Right cardiac atrium (tissue), 5 donors: Measurements from ENCODE around the gene MACF1. TPM values are rescaled to one million over a fixed set of nuclear protein-coding genes. Genes with fewer than 3 reads are reported as not detected.
A peak's percentile ranks its signal among the peaks of the same experiment; 100 is the strongest.

Source experiments
- ATAC-seq, 2 donors: fragments of 200-7000 bp; cut with Tn5 transposase; one replicate each; pipeline versions ENCODE4 v1.8.0 to v1.9.1; 2020; ENCODE audit warnings: moderate library complexity in 2 of 2, mild to moderate bottlenecking in 1 of 2
- DNase-seq, 3 donors: peaks; one replicate each; pipeline ENCODE4 v3.0.0-alpha.2; 2020
- H3K27ac ChIP-seq: one replicate; pipeline ENCODE4 v1.5.1; 2013; ENCODE audit warnings: mild to moderate bottlenecking, low read length, control low read depth, moderate library complexity
- H3K27me3 ChIP-seq: one replicate; pipeline ENCODE4 v1.6.1; 2013; ENCODE audit not compliant: control insufficient read depth, insufficient read depth
- H3K4me1 ChIP-seq: one replicate; pipeline ENCODE4 v1.6.1; 2013; ENCODE audit warnings: low read length; ENCODE audit not compliant: control insufficient read depth, insufficient read depth
- H3K4me3 ChIP-seq: one replicate; pipeline ENCODE4 v1.5.1; 2013; ENCODE audit warnings: low read length, control low read depth
- H3K9me3 ChIP-seq: one replicate; pipeline ENCODE4 v1.6.1; 2013; ENCODE audit warnings: low read length; ENCODE audit not compliant: control insufficient read depth
- WGBS: extraction: QIAGEN DNeasy Blood & Tissue Kit; methylation state at CpG from one replicate; pipeline ENCODE4 v1.1.7; 2013; 5-methylcytosine and 5-hydroxymethylcytosine counted together
- intact Hi-C, 4 donors: fragments of 100-400 bp; cut with DNase I; formaldehyde crosslinking; loops; one replicate each; pipeline versions ENCODE4 v1.11.0 to v1.14.0; 2022 to 2023
- polyA plus RNA-seq: library from polyadenylated mRNA; stranded (reverse); fragments of 200-250 nt; gene quantifications from one replicate; pipeline ENCODE4 v1.2.3, GENCODE V29; 2013
- total RNA-seq, 4 donors: library from RNA; stranded (reverse); fragmentation: NEBNext Ultra II Directional; extraction: Animal tissue kit (Norgen Biotek cat#: 25700); gene quantifications; one replicate each; pipeline ENCODE4 v1.2.1, GENCODE V29; 2021
- donor health status: healthy with polysubstance abuse.
- donor health status: DM: no; HTN: yes; CAD: no.
- donor health status: DM: no; HTN: no; CAD: no.
- donor health status: DM: no; HTN: yes; CAD: no; lungs with severe emphysema.
- donor health status: DM: yes; HTN: yes; CAD: no.

MACF1 gene
- total and polyA plus RNA-seq, 5 donors: 145 to 359 (median 316) TPM

DNA sequence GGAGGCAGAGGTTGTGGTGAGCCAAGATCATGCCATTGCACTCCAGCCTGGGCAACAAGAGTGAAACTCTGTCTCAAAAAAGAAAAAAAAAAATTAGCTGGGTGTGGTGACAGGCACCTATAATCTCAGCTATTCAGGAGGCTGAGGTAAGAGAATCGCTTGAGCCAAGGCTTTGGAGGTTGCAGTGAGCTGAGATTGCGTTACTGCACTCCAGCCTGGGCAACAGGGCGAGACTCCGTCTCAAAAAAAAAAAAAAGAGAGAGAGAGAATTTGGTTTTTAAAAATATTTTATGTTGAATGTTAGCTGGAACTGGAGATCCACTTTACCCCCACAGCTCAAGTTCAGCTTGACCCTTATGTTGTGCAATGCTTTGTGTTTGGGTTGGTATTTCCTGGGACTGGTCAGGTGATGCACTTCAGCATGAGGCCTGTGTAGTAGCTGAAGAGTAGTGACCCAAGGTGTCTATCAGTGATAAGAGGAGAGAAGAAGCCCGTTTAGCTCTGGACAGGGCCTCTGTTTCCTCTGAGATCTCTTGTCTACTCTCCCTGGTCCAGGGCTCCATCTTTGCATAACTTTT is 36.8 kb upstream of the MACF1 start:
- no peak for ATAC-seq

DNA sequence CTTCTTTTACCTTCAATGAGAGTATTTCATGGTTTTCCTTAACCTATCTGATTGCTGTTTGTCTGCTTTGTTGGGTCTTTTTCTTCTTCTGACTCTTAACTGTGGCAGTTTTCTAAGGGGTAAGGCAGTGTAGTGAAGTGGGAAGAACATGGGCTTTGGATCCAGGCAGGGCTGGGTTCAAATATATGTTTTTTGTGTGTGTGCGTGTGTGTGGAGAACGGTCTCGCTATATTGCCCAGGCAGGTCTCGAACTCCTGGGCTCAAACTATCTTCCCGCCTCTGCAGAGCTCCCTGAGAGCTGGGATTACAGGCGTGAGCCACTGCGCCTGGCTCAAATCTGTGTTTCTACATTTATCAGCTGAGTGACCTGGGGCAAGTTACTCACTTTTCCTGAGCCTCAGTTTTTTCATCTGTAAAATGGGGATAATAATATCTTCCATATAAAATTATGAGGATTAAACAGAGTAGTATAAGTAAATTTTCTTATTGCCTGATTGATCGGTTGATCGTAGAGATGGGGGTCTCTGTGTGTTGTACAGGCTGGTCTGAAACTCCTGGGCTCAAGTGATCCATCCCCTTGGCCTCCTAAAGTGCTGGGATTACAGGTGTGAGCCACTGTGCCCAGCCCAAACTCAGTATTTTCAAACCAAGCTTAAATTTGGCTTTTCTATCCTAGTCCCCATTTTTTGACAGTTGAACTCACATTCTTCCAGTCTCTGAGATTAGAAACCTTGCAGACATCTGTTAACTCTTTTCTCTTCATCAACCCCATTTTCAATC is 36.0 kb upstream of the MACF1 start:
- no peaks in the 10 kb centered on the region for H3K9me3 ChIP-seq
- ATAC-seq (no peak), DNase-seq (no peak)
- peaks cover 10% of the 10 kb centered on the region for H3K4me1 ChIP-seq
- H3K27ac ChIP-seq: no peak overlapping the region
- 98% methylated on average over 9 of the region's 9 CpGs for WGBS
- no peaks in the 10 kb centered on the region for H3K27me3 ChIP-seq
- intact Hi-C loops: loop anchor here in 1 of 4 donors (10.0 kb wide), 1 partner anchor 54 kb away; no protein-coding TSS in a partner anchor
- H3K4me3 ChIP-seq: no peak overlapping the region

More for the DNA sequence above, 36.8 kb upstream of the MACF1 start:
- no peak overlapping the region for H3K27ac ChIP-seq
- H3K27me3 ChIP-seq: no peaks in the 10 kb centered on the region
- no peak for DNase-seq
- H3K4me3 ChIP-seq: no peak overlapping the region
- intact Hi-C loops: loop anchor here in 1 of 4 donors (10.0 kb wide), 1 partner anchor 53 kb away; no protein-coding TSS in a partner anchor
- peaks cover 10% of the 10 kb centered on the region for H3K4me1 ChIP-seq
- H3K9me3 ChIP-seq: no peaks in the 10 kb centered on the region
- WGBS: 79% methylated on average over 5 of the region's 5 CpGs

DNA sequence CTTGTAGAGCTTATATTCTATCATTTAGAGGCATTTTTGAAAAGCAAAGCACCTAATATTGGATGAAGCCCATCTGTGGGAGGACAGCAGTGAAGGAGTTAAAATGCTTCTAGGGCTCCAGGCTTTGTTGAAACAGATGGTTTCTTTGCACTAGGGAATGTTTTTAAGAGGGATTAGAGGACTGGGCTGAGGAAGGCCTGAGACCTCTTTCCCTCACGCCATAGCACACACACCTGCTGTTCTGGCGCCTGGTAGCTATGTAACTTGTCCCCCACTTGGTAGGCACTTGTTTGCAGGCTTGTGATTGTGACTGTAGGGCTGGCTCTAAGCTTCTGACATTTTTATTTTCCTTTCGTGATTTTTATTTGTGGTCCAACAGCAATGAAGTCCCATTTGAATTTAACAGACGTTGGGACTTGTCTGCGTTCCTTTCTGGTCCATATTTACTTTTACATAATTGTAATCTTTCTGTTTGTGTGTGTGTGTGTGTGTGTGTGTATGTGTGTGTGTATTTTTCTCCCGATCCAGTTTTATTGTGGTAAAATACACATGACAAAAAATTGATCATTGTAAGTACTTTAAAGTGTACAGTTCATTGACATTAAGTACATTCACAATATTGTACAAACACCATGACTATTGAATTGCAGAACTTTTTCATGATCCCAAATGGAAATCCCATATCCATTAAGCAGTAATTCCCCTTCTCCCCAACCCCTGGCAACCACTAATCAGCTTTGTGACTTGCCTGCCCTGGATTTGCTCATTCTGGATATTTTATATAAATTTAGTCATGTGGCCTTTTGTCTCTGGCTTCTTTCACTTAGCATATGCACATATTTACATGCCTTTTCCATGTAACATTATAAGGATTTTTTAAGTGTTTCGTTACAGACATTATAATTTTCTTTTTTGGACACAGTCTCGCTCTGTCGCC is 33.5 kb upstream of the MACF1 start:
- no peak for DNase-seq
- ATAC-seq: no peak
- Histone ChIP-seq H3K27me3 (no peaks in the 10 kb centered on the region), H3K27ac (no peak overlapping the region), H3K9me3 (no peaks in the 10 kb centered on the region), H3K4me3 (no peak overlapping the region), H3K4me1 (peaks cover 11% of the 10 kb centered on the region)
- WGBS: 88% methylated on average over 9 of the region's 9 CpGs
- intact Hi-C loops: no loop called here

DNA sequence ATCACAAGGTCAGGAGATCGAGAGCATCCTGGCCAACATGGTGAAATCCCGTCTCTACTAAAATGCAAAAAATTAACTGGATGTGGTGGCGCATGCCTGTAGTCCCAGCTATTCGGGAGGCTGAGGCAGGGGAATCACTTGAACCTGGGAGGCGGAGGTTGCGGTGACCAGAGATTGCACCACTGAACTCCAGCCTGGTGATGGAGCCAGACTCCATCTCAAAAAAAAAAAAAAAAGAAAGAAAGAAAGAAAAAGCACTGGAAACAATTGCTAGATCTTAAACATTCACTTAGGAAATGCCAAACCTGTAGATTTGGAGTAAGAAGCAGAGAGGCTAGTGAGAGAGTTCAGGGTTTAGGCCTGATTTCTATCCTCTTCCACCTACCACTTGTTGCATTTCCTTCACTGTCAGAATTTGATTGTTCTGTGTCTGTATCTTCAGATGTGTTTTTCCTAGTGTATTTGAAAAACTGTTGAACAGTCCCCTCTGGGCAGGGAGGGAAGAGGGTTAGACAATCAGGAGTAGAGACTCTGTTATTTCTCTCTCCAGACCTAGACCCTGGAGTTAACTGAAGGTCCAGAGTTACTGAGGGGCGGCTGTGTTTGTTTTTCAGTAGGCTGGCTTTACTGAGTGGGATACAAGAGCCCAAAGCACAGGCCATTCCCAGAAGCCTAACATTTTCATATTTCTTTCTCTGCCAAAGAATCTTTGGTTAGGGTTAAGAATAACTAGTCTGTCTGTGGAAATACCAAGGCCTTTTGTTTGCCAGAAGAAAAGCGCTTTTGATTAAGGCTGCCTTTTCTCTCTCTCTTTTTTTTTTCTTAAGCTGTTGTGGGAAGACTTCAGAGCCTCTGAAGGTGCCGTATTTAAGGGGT is 31.1 kb upstream of the MACF1 start:
- Histone ChIP-seq H3K4me1 (peaks cover 11% of the 10 kb centered on the region), H3K27me3 (no peaks in the 10 kb centered on the region), H3K9me3 (no peaks in the 10 kb centered on the region), H3K27ac (no peak overlapping the region), H3K4me3 (no peak overlapping the region)
- ATAC-seq (peak; percentile 38 to 64), DNase-seq (no peak)
- 78% methylated on average over 9 of the region's 9 CpGs for WGBS
- intact Hi-C loops: no loop called here

DNA sequence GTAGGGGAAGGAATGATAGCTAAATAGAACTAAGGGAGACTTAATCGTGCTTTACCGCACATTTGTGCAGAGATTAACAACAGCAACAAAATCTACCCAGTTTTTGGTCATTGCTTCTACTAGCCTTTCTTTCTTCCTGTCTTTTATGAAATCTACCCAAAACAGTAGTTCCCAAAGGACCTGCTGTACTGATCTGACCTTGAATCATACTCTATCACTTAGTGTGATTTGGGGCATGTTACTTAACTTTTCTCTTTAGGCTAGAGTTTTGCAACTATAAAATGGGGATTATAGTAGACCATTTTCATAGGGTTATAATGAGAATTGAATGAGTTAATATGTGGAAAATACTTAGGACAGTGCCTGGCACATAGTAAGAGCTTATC is 30.5 kb upstream of the MACF1 start:
- no peak overlapping the region for H3K27ac ChIP-seq
- no peaks in the 10 kb centered on the region for H3K9me3 ChIP-seq
- H3K4me3 ChIP-seq: no peak overlapping the region
- intact Hi-C loops: no loop called here
- peaks cover 14% of the 10 kb centered on the region for H3K4me1 ChIP-seq
- no peaks in the 10 kb centered on the region for H3K27me3 ChIP-seq
- peak; percentile 47 to 54 for ATAC-seq
- 39% methylated on average over 2 of the region's 2 CpGs for WGBS
- no peak for DNase-seq

DNA sequence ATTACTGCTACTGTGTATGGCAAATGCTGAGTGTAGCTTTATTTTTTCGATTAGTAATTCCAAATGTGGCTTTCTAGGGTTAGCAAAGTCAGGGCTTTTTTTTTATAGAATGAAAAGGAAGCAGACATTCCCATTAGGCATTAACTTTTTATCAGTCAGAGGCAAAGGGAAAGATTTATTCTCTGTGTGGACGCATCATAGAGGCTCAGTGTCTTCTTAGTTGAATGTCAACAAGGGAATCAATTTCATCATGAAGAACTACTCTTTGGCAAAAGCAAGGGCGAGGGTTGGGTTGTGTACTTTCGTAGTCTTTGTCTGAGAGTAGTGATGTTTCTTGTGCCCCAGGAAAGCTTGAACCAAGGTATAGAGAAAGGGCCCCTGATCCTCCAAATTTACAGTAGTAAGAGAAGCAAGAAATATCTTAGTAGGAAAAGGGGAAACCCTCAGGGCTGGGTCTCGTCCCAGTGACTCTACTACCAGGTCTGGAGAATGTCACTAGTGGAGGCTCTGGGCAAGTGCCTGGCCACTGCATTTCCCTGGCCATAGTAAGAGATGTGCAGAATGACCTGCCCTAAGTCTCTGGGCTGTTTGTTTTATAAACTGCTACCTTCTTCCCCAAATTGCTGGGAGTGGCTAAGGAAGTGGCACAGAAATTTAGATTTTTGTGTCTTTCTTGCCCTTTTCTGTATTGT is 30.0 kb upstream of the MACF1 start:
- DNase-seq (no peak), ATAC-seq (no peak)
- intact Hi-C loops: no loop called here
- WGBS: 63% methylated on average over 5 of the region's 5 CpGs
- Histone ChIP-seq H3K27ac (peak overlapping the region; percentile 31), H3K27me3 (no peaks in the 10 kb centered on the region), H3K4me1 (peaks cover 14% of the 10 kb centered on the region), H3K9me3 (no peaks in the 10 kb centered on the region), H3K4me3 (no peak overlapping the region)

DNA sequence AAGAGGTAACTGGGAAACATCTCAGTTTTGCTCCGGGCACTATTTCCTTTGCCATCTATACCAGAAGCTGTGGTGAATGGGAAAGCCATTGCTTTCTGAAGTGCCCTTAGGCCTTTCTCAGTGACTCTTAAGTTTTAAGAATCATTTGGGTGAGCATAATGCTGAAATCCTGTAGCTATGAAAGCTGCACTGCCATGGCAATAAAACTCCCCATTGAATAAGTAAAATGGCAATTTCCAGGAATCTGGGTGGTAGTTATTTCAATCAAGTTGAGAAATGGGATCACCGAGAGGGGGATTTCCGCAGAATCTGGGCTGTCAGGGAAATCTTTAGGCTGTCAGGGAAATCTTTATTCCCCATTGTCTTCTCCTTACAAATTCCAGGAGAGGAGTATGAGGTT is 26.8 kb upstream of the MACF1 start:
- Histone ChIP-seq H3K27ac (no peak overlapping the region), H3K4me1 (peaks cover 14% of the 10 kb centered on the region), H3K4me3 (no peak overlapping the region), H3K27me3 (no peaks in the 10 kb centered on the region), H3K9me3 (no peaks in the 10 kb centered on the region)
- WGBS: 80% methylated on average over 3 of the region's 3 CpGs
- intact Hi-C loops: no loop called here
- DNase-seq (no peak), ATAC-seq (no peak)

DNA sequence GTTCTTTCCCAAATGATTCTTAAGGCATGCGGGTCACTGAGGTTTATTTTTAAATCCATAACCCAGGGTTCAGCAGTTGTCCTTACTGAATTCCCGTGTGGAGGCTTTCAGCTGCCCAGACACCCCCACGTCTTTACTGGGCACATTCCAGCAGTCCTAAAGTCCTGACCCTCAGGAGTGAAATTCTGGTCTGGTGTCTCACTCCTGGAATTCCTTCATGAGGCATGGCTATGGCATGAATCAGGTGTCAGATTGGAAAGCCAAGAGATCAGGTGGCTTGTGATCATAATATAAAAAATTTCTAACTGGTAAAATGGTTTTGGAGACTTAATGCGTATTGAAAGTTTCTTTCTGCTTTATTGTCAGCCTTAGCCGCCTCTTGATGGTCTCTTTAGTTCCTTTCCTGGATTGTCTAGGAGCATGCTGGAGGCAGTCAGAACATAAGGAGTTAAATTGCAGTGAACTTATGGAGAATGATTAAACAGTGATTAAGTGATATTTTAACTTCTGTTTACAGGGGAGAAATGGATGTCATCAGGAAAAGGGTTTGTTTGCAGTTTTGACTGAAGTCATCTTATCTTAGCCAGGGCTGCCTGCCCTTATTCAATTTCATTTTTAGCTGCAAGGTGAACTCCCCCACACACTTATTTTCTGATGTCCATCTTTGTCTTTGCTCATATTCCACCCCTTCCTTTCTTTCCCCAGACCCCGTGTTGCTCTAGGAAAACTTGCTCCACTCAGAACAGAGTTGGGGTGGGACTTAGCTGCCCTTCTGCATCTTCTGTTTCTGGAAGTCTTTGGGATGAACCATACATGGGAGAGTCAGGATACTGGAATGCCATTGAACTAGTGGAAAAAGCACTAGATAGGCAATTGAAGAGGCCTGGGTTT is 25.7 kb upstream of the MACF1 start:
- intact Hi-C loops: no loop called here
- Histone ChIP-seq H3K27me3 (no peaks in the 10 kb centered on the region), H3K4me3 (no peak overlapping the region), H3K27ac (peak overlapping the region; percentile 13), H3K9me3 (no peaks in the 10 kb centered on the region), H3K4me1 (peaks cover 13% of the 10 kb centered on the region)
- 45% methylated on average over 6 of the region's 6 CpGs for WGBS
- ATAC-seq: peak; percentile 33 to 53
- DNase-seq: no peak

DNA sequence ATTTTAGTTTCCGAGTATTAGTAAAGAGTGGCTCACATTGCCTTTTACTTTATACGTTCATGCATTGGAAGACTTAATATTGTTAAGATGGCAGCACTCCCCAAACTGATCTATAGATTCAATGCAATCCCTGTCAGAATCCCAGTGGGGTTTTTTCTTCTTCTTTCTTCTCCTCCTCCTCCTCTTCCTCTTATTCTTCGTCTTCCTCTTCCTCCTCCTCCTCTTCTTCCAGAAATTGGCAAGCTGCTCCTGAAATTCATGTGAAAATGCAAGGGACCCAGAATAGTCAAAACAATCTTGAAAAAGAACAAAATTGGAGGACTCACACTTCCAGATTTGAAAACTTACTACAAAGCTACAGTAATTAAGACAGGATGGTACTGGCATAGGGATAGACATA is 23.2 kb upstream of the MACF1 start:
- intact Hi-C loops: no loop called here
- DNase-seq (no peak), ATAC-seq (no peak)
- H3K27me3 ChIP-seq: no peaks in the 10 kb centered on the region
- H3K4me1 ChIP-seq: peaks cover 7% of the 10 kb centered on the region
- no peaks in the 10 kb centered on the region for H3K9me3 ChIP-seq
- WGBS: 48% methylated on average over 3 of the region's 3 CpGs
- H3K27ac ChIP-seq: no peak overlapping the region
- no peak overlapping the region for H3K4me3 ChIP-seq
